Chondrocyte (in vitro differentiated cells): ENCODE data around the gene AK4. TPM values are rescaled to one million over a fixed set of nuclear protein-coding genes. Genes with fewer than 3 reads are reported as not detected.

ENCODE experiments used
- DNase-seq: peaks from one replicate; pipeline ENCODE4 v3.0.0; 2021; ENCODE audit warnings: mixed read lengths, low spot score
- H3K27ac Mint-ChIP-seq: one replicate; pipeline ENCODE4 v1.8.0; 2021; ENCODE audit warnings: mild to moderate bottlenecking, moderate library complexity, mixed read lengths; ENCODE audit not compliant: unreplicated experiment
- H3K27me3 Mint-ChIP-seq: 2 replicates; pipeline ENCODE4 v1.8.0; 2021; ENCODE audit warnings: low read depth, mixed read lengths
- H3K36me3 Mint-ChIP-seq: 2 replicates; pipeline ENCODE4 v1.8.0; 2021; ENCODE audit warnings: low read depth, mixed read lengths
- H3K4me1 Mint-ChIP-seq: 2 replicates; pipeline ENCODE4 v1.8.0; 2021; ENCODE audit warnings: low read depth, mild to moderate bottlenecking, mixed read lengths
- H3K4me3 Mint-ChIP-seq: one replicate; pipeline ENCODE4 v1.8.0; 2021; ENCODE audit warnings: mild to moderate bottlenecking, moderate library complexity, mixed read lengths; ENCODE audit not compliant: unreplicated experiment
- H3K9me3 Mint-ChIP-seq: 2 replicates; pipeline ENCODE4 v1.8.0; 2021; ENCODE audit warnings: low read depth, mixed read lengths
- total RNA-seq: library from RNA; stranded (reverse); gene quantifications from 3 replicates; pipeline ENCODE4 v1.2.1, GENCODE V29; 2021
- TF ChIP-seq, protein P1 (sequence below): fragments of 200-600 bp; sonication (generic); IDR thresholded peaks from 2 replicates; pipeline ENCODE4 v1.5.0; 2021; ENCODE audit warnings: antibody characterized with exemption, mild to moderate bottlenecking, moderate library complexity

AK4 gene
- total RNA-seq, 1 donor from 2014 or later, result 87.9 TPM

DNA sequence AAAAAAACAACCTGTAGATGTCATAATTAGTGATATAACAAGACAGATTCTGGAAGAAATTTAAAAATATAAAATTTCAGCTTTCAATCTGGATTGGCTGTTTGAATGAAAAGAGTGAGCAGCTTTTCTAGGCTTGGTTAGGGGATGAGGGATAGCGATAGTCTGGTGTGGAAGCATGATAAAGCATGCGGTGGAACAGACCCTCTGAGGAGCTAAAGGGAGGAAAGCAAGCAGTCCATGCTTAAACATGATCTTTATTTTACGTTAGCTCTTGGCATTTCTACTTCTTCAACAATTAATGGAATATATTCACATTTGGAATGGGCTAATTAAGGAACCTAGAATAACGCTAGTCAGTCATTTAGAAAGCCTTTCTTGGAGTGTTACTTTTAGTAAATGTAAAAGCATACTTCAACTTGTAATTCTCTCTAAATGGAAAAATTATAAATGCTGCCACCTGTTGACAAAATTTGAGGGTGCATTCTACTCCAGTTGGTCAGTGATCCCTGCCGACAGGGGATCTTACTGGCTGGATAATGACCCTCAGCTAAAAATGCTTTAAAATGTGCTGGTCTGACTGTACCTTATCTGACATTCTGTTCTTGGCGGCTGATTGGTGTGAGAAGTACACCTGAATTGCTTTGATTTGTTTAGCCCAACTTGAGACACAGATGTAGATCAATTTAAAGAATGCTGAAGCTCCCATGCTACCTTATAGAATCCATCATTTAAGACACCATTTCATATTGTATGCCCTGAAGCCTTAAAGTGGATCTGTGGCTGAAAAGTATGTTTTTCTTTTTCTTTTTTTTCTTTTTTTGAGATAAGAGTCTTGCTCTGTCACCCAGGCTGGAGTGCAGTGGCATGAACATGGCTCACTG, 61.2 kb downstream of the AK4 start:
- TF ChIP-seq, protein P1, sequence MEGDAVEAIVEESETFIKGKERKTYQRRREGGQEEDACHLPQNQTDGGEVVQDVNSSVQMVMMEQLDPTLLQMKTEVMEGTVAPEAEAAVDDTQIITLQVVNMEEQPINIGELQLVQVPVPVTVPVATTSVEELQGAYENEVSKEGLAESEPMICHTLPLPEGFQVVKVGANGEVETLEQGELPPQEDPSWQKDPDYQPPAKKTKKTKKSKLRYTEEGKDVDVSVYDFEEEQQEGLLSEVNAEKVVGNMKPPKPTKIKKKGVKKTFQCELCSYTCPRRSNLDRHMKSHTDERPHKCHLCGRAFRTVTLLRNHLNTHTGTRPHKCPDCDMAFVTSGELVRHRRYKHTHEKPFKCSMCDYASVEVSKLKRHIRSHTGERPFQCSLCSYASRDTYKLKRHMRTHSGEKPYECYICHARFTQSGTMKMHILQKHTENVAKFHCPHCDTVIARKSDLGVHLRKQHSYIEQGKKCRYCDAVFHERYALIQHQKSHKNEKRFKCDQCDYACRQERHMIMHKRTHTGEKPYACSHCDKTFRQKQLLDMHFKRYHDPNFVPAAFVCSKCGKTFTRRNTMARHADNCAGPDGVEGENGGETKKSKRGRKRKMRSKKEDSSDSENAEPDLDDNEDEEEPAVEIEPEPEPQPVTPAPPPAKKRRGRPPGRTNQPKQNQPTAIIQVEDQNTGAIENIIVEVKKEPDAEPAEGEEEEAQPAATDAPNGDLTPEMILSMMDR, result peak; percentile 89
- no peaks in the 10 kb centered on the region for H3K9me3 Mint-ChIP-seq
- H3K4me3 Mint-ChIP-seq, result no peak overlapping the region
- H3K27ac Mint-ChIP-seq, result no peak overlapping the region
- peaks cover 9% of the 10 kb centered on the region for H3K4me1 Mint-ChIP-seq
- no peak for DNase-seq
- peaks cover 9% of the 10 kb centered on the region for H3K36me3 Mint-ChIP-seq
- H3K27me3 Mint-ChIP-seq, result no peaks in the 10 kb centered on the region

DNA sequence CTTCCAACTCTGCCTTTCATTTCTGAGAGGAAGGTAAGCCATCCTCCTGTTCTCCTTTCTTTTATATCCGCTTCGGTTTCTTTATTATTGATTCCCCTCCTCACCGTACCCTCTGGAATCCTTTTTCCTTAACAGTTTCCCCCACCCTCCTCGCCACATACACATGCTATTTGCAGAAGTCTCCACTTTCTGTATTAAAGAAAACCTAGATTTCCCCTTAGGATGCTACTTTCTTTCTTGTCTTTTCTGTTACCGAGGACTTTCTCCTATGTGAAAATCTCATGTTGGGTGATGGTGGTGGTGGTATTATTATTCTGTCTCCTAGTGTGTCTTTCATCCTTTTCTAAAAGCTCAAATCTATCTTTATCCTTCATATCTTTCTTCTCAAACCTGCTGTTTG, 62.3 kb downstream of the AK4 start:
- TF ChIP-seq, protein P1, result no peak
- DNase-seq, result no peak
- Mint-ChIP-seq H3K27me3 (no peaks in the 10 kb centered on the region), H3K9me3 (no peaks in the 10 kb centered on the region), H3K4me1 (peaks cover 9% of the 10 kb centered on the region), H3K27ac (no peak overlapping the region), H3K4me3 (no peak overlapping the region), H3K36me3 (peaks cover 7% of the 10 kb centered on the region)

DNA sequence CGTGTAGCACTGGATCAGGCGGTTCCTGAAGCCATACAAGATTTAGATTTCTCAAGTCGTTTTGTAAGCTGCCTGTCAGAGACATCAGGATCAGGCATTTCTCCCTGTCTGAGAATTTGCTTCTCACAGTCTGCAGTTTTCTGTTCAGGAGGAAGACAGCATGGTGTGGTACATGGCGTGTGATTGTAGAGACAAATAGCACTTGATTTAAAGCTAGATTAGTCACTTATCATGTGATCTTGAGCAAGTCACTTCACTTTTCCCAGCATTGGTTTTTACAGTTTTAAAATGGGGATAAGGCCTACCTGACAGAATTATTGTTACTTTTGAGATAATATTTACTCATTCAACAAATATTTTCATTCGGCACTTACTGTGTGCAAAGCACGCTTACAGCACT, 63.3 kb downstream of the AK4 start:
- no peak overlapping the region for H3K4me3 Mint-ChIP-seq
- no peak for DNase-seq
- H3K9me3 Mint-ChIP-seq, result no peaks in the 10 kb centered on the region
- no peaks in the 10 kb centered on the region for H3K27me3 Mint-ChIP-seq
- peaks cover 7% of the 10 kb centered on the region for H3K36me3 Mint-ChIP-seq
- H3K27ac Mint-ChIP-seq, result no peak overlapping the region
- TF ChIP-seq, protein P1, result no peak
- peaks cover 14% of the 10 kb centered on the region for H3K4me1 Mint-ChIP-seq

DNA sequence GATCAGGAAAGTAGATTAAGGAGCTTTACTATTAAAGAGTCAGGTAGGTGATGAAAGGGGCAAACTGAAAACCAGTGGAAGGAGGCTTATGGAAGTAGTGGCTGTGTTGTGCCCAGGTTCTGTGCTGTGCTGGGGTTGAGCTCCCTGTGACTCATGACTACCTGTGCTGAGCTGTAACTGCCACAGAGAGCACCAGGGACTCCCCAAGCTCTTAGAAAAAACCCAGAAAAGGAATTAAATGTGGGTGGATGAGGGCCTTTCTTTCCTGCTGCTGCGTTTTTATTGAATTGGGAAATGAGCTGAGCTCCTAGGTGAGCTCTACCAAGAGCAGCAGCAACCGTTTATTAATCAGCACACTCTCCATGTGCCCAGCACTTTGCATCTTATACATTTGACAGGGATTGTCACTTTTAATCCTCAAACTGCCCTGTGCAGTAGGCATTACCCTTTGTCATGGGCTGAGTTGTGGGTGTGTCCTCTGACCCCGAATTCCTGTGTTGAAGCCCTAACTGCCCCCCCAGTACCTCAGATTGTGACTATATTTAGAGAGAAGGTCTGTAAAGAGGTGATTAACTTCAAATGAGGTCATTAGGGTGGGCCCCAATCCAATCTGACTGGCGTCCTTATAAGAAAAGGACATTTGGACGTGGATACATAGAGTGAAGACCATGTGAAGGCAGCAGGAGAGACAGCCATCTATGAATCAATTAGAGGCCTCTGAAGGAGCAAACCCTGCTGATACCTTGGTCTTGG, 65.4 kb downstream of the AK4 start:
- Mint-ChIP-seq H3K4me1 (peaks cover 18% of the 10 kb centered on the region), H3K9me3 (no peaks in the 10 kb centered on the region), H3K27me3 (no peaks in the 10 kb centered on the region), H3K36me3 (peaks cover 5% of the 10 kb centered on the region), H3K27ac (no peak overlapping the region), H3K4me3 (no peak overlapping the region)
- no peak for DNase-seq
- TF ChIP-seq, protein P1, result no peak

DNA sequence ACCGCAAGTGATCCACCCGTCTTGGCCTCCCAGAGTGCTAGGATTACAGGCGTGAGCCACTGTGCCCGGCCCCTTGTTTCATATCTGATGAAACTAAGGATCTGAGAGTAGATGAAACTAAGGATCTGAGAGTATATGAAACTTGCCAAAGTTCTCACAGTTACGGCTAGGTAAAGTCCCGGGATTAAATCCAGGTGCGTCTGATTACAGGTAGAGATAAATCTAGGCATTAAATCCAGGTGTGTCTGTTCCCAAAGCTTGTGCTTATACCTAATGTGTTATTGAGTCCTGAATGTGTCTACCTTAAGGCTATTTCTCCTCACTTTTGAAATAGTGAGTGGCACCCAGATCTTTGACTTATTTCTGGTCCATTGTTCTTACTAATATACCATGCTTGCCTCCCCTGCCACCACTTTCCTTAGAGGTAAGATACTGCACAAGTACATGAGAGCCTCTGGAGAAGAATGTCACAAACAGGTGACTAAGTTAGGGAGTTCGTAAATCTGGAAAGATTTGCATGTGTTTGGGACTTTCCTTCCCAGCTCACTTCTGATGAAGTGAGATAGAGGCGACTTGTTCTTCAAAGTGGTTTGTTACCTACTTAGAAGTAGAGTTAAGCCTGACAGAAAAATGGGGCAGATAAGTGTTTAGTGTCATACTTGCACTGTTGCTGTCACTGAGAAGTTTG, 66.5 kb downstream of the AK4 start:
- Mint-ChIP-seq H3K27ac (no peak overlapping the region), H3K4me3 (no peak overlapping the region), H3K9me3 (no peaks in the 10 kb centered on the region), H3K4me1 (peaks cover 9% of the 10 kb centered on the region), H3K27me3 (no peaks in the 10 kb centered on the region), H3K36me3 (peaks cover 8% of the 10 kb centered on the region)
- TF ChIP-seq, protein P1, result no peak
- DNase-seq, result no peak
